A549 (cell line): ENCODE data around the gene ACYP1.

Source experiments
- CTCF ChIP-seq: fragments of >200 bp; sonication (Bioruptor Twin); formaldehyde crosslinking; IDR thresholded peaks from 3 replicates; pipeline ENCODE4 v1.5.1; 2016
- JUN ChIP-seq, 2 experiments: fragments of >200 bp; sonication (Bioruptor Twin); formaldehyde crosslinking; IDR thresholded peaks; 2 replicates in 1 of 2; 3 replicates in 1 of 2; pipeline ENCODE4 v1.6.1; 2016 to 2017
- MAZ ChIP-seq: fragments of 150-350 bp; IDR thresholded peaks from 2 replicates; pipeline ENCODE4 v1.6.1; 2014; ENCODE audit warnings: antibody characterized with exemption, low read depth, low read length, borderline replicate concordance
- NR3C1 ChIP-seq: fragments of >200 bp; sonication (Bioruptor Twin); formaldehyde crosslinking; IDR thresholded peaks from 3 replicates; pipeline ENCODE4 v1.6.1; 2017
- POLR2A ChIP-seq: IDR thresholded peaks from 2 replicates; pipeline ENCODE4 v1.6.1; 2012; ENCODE audit warnings: mild to moderate bottlenecking, low read length
- RAD21 ChIP-seq, 2 experiments: fragments of >200 bp in 1 of 2; sonication (Bioruptor Twin) in 1 of 2; formaldehyde crosslinking in 1 of 2; IDR thresholded peaks in 1 of 2; conservative IDR thresholded peaks in 1 of 2; 2 replicates in 1 of 2; 3 replicates in 1 of 2; pipeline ENCODE4 v1.6.1; 2012 to 2018; ENCODE audit warnings: inconsistent platforms in 1 of 2
- REST ChIP-seq: fragments of 200-600 bp; sonication (generic); IDR thresholded peaks from 2 replicates; pipeline ENCODE4 v1.6.1; 2016; ENCODE audit warnings: antibody characterized with exemption, mild to moderate bottlenecking, moderate library complexity
- ZSCAN20 ChIP-seq: fragments of 250-450 bp; sonication (Bioruptor Pico); IDR thresholded peaks from 2 replicates; pipeline ENCODE4 v1.8.0; 2022; ENCODE audit warnings: mild to moderate bottlenecking, moderate library complexity

DNA sequence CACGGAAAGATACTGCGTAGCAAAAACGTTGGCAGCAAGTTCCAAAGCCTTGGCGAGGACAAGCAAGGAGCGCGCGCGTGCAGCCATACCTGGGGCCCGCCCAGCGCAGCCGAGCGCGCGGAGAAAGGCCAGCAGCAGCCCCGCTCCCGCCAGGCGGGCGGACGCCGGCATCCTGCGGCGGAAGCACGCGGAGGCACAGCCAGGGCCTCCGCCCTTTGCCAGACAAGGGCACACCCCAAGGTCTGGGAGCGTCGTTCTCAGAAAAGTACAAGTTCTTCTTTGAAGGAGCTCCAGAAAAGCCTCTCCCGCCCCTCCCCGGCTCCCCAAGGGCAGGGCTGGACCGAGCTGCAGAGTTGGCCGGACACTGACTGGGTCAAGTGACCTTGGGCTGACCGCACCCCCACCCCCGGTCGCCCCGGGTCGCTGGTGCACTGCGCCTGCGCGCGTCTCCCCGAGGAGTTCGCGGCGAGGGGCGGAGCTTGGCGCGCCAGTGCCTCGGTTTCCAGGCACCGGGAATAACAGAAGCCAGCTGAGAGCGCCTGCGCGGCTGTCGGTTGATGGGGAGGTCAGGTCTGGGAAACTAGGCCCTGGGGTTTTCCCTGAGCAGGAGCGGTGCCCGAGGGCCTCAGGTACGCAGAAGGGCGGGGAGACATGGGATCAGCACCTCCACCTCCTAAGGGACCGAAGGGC is 5.4 kb upstream of the ACYP1 start, which contains the start of gene ZC2HC1C:
- TF ChIP-seq ZSCAN20 (CRISPR knock-in tag) (no peak), CTCF (no peak), RAD21 (conservative IDR thresholded peaks at IDR 0.05 in 1 of 2, IDR thresholded peaks at IDR 0.05 in 1 of 2) (no peak; a peak in 1 of 5 replicates), REST (no peak), NR3C1 (no peak), JUN (IDR thresholded peaks at IDR 0.05) (peak; percentile 88 to 93), POLR2A (no peak; the same call in 1 of the 2 replicates), MAZ (no peak)
